H9 (cell line): Measurements from ENCODE around the gene SLC39A7. TPM values are rescaled to one million over a fixed set of nuclear protein-coding genes. Genes with fewer than 3 reads are reported as not detected.

ENCODE experiments used
- DNase-seq: peaks from one replicate; pipeline ENCODE4 v3.0.0-alpha.2; 2017
- H2AFZ ChIP-seq: one replicate; pipeline ENCODE4 v1.6.1; 2013; ENCODE audit warnings: mild to moderate bottlenecking, low read length, control low read depth, moderate library complexity
- H2AK5ac ChIP-seq: 2 replicates; pipeline ENCODE4 v1.6.1; 2013; ENCODE audit warnings: low read length, control low read depth, mixed read lengths; ENCODE audit not compliant: insufficient read length
- H2BK120ac ChIP-seq: one replicate; pipeline ENCODE4 v1.6.1; 2013; ENCODE audit warnings: low read depth, mild to moderate bottlenecking, low read length, control low read depth, inconsistent platforms; ENCODE audit not compliant: poor library complexity, severe bottlenecking
- H2BK12ac ChIP-seq: 2 replicates; pipeline ENCODE4 v1.6.1; 2013; ENCODE audit warnings: low read length, control low read depth, mixed read lengths, low read depth; ENCODE audit not compliant: insufficient read length
- H2BK15ac ChIP-seq: 2 replicates; pipeline ENCODE4 v1.6.1; 2013; ENCODE audit warnings: low read depth, low read length, control low read depth
- H2BK20ac ChIP-seq: one replicate; pipeline ENCODE4 v1.6.1; 2013; ENCODE audit warnings: low read depth, mild to moderate bottlenecking, low read length, control low read depth, inconsistent platforms; ENCODE audit not compliant: poor library complexity, severe bottlenecking
- H2BK5ac ChIP-seq: 2 replicates; pipeline ENCODE4 v1.6.1; 2013; ENCODE audit warnings: low read length, control low read depth, mixed read lengths; ENCODE audit not compliant: insufficient read length
- H3K14ac ChIP-seq: 2 replicates; pipeline ENCODE4 v1.6.1; 2013; ENCODE audit warnings: low read length, control low read depth; ENCODE audit not compliant: insufficient read depth
- H3K18ac ChIP-seq: 2 replicates; pipeline ENCODE4 v1.6.1; 2013; ENCODE audit warnings: low read depth, mild to moderate bottlenecking, mixed read lengths, low read length, control low read depth; ENCODE audit not compliant: insufficient read length
- H3K23ac ChIP-seq: 2 replicates; pipeline ENCODE4 v1.6.1; 2013; ENCODE audit warnings: low read length, control low read depth, mixed read lengths, low read depth; ENCODE audit not compliant: insufficient read length
- H3K23me2 ChIP-seq: 2 replicates; pipeline ENCODE4 v1.6.1; 2013; ENCODE audit warnings: low read depth, mild to moderate bottlenecking, mixed read lengths, low read length, control low read depth; ENCODE audit not compliant: insufficient read length, poor library complexity, severe bottlenecking
- H3K27ac ChIP-seq: 2 replicates; pipeline ENCODE4 v1.5.1; 2013; ENCODE audit warnings: low read length, control low read depth, mixed read lengths, low read depth; ENCODE audit not compliant: insufficient read length
- H3K27me3 ChIP-seq: 2 replicates; pipeline ENCODE4 v1.6.1; 2013; ENCODE audit warnings: low read length, control low read depth, inconsistent platforms; ENCODE audit not compliant: insufficient read depth
- H3K4ac ChIP-seq: 2 replicates; pipeline ENCODE4 v1.6.1; 2013; ENCODE audit warnings: low read depth, mild to moderate bottlenecking, control low read depth, inconsistent platforms, low read length, moderate library complexity
- H3K4me1 ChIP-seq: 2 replicates; pipeline ENCODE4 v1.6.1; 2013; ENCODE audit warnings: low read length, control low read depth, inconsistent platforms; ENCODE audit not compliant: insufficient read depth
- H3K4me2 ChIP-seq: 2 replicates; pipeline ENCODE4 v1.6.1; 2013; ENCODE audit warnings: low read length, control low read depth, mixed read lengths; ENCODE audit not compliant: insufficient read length, insufficient read depth
- H3K56ac ChIP-seq: 2 replicates; pipeline ENCODE4 v1.6.1; 2013; ENCODE audit warnings: low read depth, mild to moderate bottlenecking, mixed read lengths, low read length, control low read depth; ENCODE audit not compliant: insufficient read length
- H3K79me1 ChIP-seq: 2 replicates; pipeline ENCODE4 v1.6.1; 2013; ENCODE audit warnings: low read depth, mild to moderate bottlenecking, moderate library complexity, low read length, control low read depth, inconsistent platforms; ENCODE audit not compliant: insufficient read depth, poor library complexity, severe bottlenecking
- H3K79me2 ChIP-seq: 2 replicates; pipeline ENCODE4 v1.6.1; 2013; ENCODE audit warnings: low read length, control low read depth, inconsistent platforms; ENCODE audit not compliant: insufficient read depth
- H3K9ac ChIP-seq: 2 replicates; pipeline ENCODE4 v1.6.1; 2013; ENCODE audit warnings: low read length, control low read depth, mixed read lengths; ENCODE audit not compliant: insufficient read length; ENCODE audit errors: extremely low read depth
- H3K9me3 ChIP-seq: one replicate; pipeline ENCODE4 v1.6.1; 2013; ENCODE audit warnings: low read depth, low read length, inconsistent platforms; ENCODE audit not compliant: control insufficient read depth
- H3T11ph ChIP-seq: one replicate; pipeline ENCODE4 v1.6.1; 2013; ENCODE audit warnings: mild to moderate bottlenecking, low read length, control low read depth, inconsistent platforms
- H4K20me1 ChIP-seq: one replicate; pipeline ENCODE4 v1.6.1; 2013; ENCODE audit not compliant: control insufficient read depth, insufficient read length, insufficient read depth
- H4K5ac ChIP-seq: 2 replicates; pipeline ENCODE4 v1.6.1; 2013; ENCODE audit warnings: low read depth, mild to moderate bottlenecking, mixed read lengths, low read length, control low read depth; ENCODE audit not compliant: insufficient read length
- H4K8ac ChIP-seq: replicated peaks from 2 replicates; pipeline ENCODE4 v1.6.1; 2013; ENCODE audit warnings: low read length, control low read depth, mixed read lengths, low read depth; ENCODE audit not compliant: insufficient read length
- H4K91ac ChIP-seq: 2 replicates; pipeline ENCODE4 v1.6.1; 2013; ENCODE audit warnings: low read depth, mild to moderate bottlenecking, moderate library complexity, mixed read lengths, low read length, control low read depth; ENCODE audit not compliant: insufficient read length
- H3K27ac Mint-ChIP-seq, 3 experiments: 2 replicates in 2 of 3; 3 replicates in 1 of 3; pipeline ENCODE4 v1.8.0; 2020 to 2021; ENCODE audit warnings: mixed read lengths in 3 of 3, mild to moderate bottlenecking in 1 of 3, moderate library complexity in 1 of 3
- H3K27me3 Mint-ChIP-seq: 2 replicates; pipeline ENCODE4 v1.8.0; 2021; ENCODE audit warnings: low read depth, mild to moderate bottlenecking, moderate library complexity, mixed read lengths
- H3K36me3 Mint-ChIP-seq, 3 experiments: 2 replicates in 2 of 3; 3 replicates in 1 of 3; pipeline ENCODE4 v1.8.0; 2020 to 2021; ENCODE audit warnings: low read depth in 3 of 3, mixed read lengths in 3 of 3; ENCODE audit not compliant: insufficient read depth in 1 of 3
- H3K4me1 Mint-ChIP-seq, 2 experiments: 2 replicates each; pipeline ENCODE4 v1.8.0; 2020; ENCODE audit warnings: mixed read lengths in 2 of 2
- H3K4me3 Mint-ChIP-seq, 2 experiments: 2 replicates in 1 of 2; 3 replicates in 1 of 2; pipeline ENCODE4 v1.8.0; 2020 to 2021; ENCODE audit warnings: mild to moderate bottlenecking in 2 of 2, mixed read lengths in 2 of 2, moderate library complexity in 1 of 2
- H3K9me3 Mint-ChIP-seq, 2 experiments: 2 replicates in 1 of 2; 3 replicates in 1 of 2; pipeline ENCODE4 v1.8.0; 2020; ENCODE audit warnings: mild to moderate bottlenecking in 2 of 2, mixed read lengths in 2 of 2, moderate library complexity in 1 of 2
- WGBS: extraction: QIAGEN DNeasy Blood & Tissue Kit; methylation state at CpG from one replicate; pipeline ENCODE4 v1.1.7; 2013; ENCODE audit warnings: missing lambda C conversion rate, low lambda C conversion rate, mixed read lengths; ENCODE audit not compliant: insufficient read length; ENCODE audit errors: extremely low coverage; 5-methylcytosine and 5-hydroxymethylcytosine counted together
- total RNA-seq: library from RNA; stranded (reverse); gene quantifications from 2 replicates; pipeline ENCODE4 v1.2.1, GENCODE V29; 2021
- TF ChIP-seq, protein P1 (sequence below): fragments of 200-600 bp; sonication (generic); conservative IDR thresholded peaks from 3 replicates; pipeline ENCODE4 v1.8.0; 2021; ENCODE audit warnings: antibody characterized with exemption, mild to moderate bottlenecking

Gene SLC39A7
- total RNA-seq, 1 experiment from 2014 or later: 107 TPM

DNA sequence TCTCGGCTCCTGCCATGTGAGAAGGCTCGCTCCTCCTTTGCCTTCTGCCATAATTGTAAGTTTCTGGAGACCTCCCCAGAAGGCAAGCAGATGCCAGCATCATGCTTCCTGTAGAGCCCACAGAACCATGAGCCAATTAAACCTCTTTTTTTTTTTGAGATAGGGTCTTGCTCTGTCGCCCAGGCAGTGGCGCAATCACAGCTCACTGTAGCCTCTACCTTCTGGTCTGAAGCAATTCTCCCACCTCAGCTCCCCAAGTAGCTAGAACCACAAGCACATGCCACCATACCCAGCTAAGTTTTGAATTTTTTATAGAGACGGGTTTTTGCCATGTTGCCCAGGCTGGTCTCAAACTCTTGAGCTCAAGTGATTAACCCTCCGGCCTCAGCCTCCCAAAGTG is 36.2 kb downstream of the SLC39A7 start:
- Histone ChIP-seq H3K4me1 (peaks cover 3% of the 10 kb centered on the region; the same call in 1 of the 2 replicates), H4K91ac (no peak overlapping the region), H3K56ac (no peak overlapping the region), H2AK5ac (no peak overlapping the region), H2BK15ac (no peak overlapping the region), H2AFZ (no peak overlapping the region), H3K79me1 (no peaks in the 10 kb centered on the region), H2BK5ac (no peak overlapping the region), H2BK20ac (no peak overlapping the region), H4K20me1 (no peaks in the 10 kb centered on the region), H4K8ac (no peak overlapping the region), H3K23me2 (no peaks in the 10 kb centered on the region), H3K18ac (no peak overlapping the region), H3K4ac (no peak overlapping the region), H3K9me3 (no peaks in the 10 kb centered on the region), H3K27ac (no peak overlapping the region), H4K5ac (no peak overlapping the region), H3K9ac (no peak overlapping the region), H3K4me2 (no peak overlapping the region), H3T11ph (no peak overlapping the region), H3K14ac (no peak overlapping the region), H2BK12ac (no peak overlapping the region), H2BK120ac (no peak overlapping the region), H3K27me3 (no peaks in the 10 kb centered on the region), H3K79me2 (no peaks in the 10 kb centered on the region), H3K23ac (no peak overlapping the region)
- Mint-ChIP-seq H3K27me3 (peaks cover 69% of the 10 kb centered on the region), H3K36me3 (no peaks in the 10 kb centered on the region), H3K27ac (peak overlapping the region in 1 of 3 experiments; percentile 52; a peak in 1 of 7 replicates), H3K4me3 (no peak overlapping the region), H3K4me1 (peaks cover 11% of the 10 kb centered on the region in 2 experiments), H3K9me3 (no peaks in the 10 kb centered on the region)
- TF ChIP-seq, protein P1, sequence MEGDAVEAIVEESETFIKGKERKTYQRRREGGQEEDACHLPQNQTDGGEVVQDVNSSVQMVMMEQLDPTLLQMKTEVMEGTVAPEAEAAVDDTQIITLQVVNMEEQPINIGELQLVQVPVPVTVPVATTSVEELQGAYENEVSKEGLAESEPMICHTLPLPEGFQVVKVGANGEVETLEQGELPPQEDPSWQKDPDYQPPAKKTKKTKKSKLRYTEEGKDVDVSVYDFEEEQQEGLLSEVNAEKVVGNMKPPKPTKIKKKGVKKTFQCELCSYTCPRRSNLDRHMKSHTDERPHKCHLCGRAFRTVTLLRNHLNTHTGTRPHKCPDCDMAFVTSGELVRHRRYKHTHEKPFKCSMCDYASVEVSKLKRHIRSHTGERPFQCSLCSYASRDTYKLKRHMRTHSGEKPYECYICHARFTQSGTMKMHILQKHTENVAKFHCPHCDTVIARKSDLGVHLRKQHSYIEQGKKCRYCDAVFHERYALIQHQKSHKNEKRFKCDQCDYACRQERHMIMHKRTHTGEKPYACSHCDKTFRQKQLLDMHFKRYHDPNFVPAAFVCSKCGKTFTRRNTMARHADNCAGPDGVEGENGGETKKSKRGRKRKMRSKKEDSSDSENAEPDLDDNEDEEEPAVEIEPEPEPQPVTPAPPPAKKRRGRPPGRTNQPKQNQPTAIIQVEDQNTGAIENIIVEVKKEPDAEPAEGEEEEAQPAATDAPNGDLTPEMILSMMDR: no peak
- no CpG with 5 or more reads among the region's 6 CpGs for WGBS
- DNase-seq: no peak
